HPDE6-E6E7 (cell line): ENCODE data around the gene TYSND1.
"Not testable (repeated sequence)": the region's sequence is repeated elsewhere in the genome, so short reads cannot be mapped to it uniquely, and the experiment has no call there.

Experiments
- DNase-seq: peaks from one replicate; pipeline ENCODE4 v3.0.0; 2011; ENCODE audit warnings: missing footprints; ENCODE audit errors: extremely low spot score

Gene TYSND1

DNA sequence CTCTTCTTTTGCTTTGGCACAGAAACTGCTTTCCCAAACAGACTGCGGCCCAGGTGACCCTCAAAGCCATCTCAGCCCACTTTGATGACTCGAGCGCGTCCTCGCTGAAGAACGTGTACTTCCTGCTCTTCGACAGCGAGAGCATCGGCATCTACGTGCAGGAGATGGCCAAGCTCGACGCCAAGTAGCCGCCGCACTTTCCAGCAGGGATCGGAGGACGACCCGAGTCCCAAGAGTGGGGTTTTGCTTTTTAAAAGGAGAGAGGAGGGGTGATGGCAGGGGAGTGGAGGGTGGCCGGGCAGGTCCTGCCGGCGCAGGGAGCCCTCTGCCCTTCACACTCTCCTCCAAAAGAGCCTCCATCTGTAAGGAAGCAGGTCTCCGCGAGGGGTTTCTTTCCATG, 35.0 kb downstream of the TYSND1 start:
- no peak for DNase-seq

DNA sequence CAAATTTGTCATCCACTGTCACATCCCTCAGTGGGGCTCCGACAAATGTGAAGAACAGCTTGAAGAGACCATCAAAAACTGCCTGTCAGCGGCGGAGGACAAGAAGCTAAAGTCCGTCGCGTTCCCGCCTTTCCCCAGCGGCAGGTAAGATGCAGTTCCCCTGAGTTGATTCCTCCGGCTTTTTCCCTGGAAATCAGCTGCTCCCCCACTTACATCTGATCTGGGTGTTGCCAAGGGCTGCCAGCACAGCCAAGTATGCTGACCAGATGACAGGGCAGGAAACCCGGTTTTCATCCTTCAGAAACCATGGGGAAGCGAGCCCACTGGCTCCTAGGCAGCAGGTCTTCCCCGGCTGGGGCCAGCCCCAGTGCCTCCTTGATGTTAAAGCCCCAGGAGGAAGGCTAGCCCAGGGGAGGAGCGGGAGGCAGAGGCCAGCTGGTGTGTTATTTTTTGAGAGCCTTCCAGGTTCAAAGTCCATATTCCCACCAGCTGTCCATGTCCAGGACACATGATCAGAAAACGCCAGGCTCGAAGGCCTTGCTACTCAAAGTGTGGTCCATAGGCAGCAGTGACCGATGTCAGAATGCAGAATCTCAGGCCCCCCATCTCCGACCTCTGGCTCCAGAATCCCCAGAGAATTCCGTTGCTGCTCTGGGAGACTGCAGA, 37.3 kb downstream of the TYSND1 start:
- no peak for DNase-seq

DNA sequence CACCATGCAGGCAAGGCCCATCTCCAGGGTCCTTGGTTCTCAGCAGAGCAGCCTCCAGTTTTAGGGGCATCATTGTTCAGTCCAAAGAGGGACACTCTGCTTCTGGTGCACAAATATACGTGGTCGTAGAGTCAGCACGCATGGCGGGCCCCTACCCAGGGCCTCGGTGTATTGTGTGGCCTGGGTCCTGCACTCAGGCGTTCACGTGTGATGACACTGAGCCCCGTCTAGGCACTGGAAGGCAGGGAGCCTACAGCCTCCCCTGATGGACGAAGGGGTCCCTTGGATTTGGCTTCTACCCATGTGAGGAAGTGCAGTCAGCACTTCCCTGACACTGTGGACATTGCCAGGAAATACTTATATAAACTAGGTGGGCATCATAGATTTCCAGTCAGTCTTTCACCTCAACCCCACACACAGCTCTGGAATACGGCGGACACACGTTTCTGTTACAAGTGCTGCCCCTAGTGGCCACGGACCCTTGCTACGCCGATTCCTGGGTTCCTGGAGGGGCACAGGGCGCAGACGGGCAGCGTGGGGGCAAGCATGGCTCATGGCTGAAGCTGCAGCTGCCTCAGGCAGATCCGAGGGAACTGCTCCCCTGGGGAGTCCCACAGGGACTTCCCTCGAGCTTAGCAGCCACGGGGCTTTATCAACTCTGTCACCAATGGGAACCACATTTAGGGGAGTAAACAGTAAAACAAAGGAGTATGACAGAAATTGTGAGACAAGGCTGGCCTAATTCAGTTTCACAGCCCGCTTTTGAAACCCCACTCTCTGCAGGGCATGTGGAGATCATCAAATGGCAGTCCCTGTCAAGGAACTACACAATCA, 39.3 kb downstream of the TYSND1 start:
- no peak for DNase-seq

DNA sequence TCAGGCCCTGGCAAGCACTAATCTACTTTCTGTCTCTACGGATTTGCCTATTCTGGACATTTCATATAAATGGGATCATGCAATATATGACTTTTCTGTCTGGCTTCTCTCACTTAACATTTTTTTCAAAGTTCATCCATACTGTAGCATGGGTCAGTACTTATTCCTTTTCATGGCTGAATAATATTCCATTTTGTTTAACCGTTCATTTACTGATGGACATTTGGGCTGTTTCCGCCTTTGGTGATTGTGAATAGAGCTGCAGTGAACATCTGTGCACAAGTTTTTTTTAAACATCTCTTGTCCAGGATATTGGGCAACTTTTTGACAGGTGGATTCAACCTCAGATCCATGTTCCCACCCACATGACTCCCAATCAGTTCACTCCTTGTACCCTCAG, 44.8 kb downstream of the TYSND1 start:
- no peak for DNase-seq

DNA sequence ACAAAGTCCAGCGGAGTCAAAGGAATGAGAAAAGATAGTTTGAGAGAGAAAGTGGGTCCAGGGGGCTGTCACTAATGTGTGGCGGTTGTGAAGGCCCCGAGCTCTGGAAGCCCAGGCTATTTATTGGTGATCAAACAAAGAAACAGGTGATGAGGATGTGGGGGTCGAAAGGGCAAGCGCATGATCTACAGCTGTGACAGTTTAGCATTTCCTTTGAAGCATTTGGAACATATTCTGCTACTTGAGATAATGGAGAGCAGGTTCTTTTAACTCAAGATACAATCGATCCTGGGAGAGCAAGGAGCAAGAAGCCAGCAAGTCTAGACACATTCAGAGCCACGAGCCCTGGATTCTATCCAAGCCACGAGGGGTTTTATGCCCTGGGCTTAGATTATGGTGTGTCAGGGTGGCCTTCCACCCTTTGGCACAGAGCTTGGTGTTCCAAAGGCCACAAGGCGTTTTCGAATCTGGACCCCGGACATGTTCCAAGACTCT, 45.4 kb downstream of the TYSND1 start:
- not testable (repeated sequence) for DNase-seq

DNA sequence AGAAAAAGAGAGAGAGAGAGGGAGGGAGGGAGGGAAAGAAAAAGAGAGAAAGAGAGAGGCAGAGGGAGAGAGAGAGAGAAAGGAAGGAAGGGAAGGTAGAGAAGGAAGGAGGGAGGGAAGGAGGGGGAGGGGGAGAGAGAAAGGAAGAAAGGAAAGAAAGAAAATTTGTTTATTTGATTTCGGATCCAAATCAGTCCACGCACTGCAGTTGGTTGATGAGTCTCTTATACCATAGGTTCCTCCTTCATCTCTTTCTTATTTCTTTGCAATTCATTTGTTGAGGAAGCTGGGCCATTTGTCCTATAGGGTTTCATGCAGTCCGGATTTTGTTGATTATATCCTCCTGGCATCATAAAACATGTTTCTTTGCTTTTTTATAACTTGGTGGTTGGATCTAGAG, 48.2 kb downstream of the TYSND1 start:
- DNase-seq = no peak

DNA sequence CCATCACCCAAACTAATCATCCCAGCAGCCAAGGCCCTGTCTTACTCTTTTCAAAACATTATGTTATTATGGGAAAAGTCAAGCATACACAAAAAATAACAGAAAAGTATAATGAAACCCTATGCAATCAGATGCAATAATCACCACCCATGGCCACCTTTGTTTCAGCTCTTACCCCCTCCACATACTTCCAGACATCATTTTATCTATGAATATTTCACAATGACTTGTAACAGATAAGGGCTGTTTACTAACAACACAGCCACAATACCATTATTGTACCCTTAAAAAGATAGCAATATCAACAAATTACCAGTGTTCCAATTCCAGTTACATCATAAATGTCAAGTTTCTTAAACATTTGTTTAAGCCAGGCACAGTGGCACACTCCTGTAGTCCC, 49.0 kb downstream of the TYSND1 start:
- DNase-seq = no peak

DNA sequence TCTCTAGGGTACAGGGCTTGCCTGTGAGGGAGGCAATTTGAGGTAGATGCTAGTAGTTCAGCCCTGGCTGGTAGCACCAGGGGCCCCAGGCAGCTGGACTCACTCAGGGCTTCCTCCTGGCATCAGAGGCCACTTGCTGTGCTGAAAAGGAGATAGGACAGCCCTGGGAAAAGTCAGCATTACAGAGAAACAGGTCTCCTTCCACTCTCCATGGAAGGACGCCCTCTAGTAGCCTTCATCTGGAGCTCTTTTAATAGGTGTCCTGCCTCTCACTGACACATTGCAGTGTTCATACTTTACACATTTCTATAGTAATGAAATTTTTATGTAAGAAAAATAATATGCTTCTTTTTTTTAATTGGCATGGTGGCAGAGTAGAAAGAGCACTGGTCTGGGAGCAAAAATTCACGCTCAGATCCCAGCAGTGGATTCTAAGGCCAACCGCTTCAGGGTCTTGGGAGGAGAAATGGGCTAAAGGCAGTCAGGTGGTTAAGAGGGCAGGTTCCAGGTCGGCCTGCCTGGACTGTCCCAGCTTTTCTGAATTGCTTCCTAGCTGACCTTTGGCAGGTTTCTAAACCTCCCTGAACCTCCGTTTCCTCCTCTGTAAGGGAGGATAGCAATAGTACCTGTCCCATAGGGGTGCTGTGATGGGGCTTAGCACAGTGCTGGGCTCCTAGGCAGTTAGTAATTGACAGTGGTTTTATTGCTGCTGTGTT, 49.6 kb downstream of the TYSND1 start:
- no peak for DNase-seq

DNA sequence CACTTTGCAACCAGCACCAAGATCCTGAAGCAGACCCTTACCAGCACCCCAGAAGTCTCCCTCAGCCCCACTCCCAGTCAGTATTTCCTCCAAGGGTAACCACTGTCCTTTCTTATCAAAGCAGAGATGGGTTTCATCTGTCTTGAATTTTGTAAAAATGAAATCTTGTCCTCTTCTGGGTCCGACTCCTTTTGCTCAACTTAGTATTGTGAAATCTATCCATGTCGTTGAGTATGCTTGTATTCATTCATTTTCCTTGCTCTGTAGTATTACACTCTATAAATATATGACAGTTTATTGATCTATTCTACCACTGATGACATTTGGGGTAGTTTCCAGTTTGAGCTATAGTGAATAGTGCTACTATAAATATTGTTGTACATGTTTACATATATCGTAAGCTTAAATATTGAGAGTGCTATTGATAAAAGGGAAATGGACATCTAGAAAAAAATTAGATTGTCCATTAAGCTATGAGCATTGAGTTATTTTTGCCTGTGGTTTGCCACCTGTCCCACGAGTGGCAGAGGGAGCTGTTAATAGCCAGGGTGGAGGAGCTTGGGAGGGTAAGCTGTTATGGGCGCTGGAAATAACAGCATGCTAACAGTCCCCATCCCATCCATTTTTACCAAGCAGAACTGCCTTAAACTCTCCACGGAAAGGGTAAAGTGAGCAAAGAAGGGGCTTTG, 50.3 kb downstream of the TYSND1 start:
- no peak for DNase-seq

DNA sequence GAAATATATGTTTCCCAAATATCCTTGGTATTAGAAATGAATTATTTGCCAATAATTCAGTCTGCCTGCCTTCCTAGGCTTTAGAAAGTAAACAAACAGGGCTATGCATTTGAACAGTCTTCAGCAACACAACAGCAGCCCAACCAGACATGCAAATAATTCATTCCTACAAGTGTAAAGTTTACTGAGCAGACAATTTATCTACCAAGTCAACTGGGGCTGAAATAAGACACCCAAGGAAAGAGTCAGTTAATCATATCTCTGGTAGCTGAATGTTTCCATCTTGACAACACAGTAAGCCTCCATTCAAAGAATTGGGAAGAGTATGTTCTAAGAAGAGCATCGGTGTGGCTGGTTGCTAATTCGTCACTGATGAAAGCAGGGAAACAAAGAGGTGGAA, 52.2 kb downstream of the TYSND1 start:
- no peak for DNase-seq

DNA sequence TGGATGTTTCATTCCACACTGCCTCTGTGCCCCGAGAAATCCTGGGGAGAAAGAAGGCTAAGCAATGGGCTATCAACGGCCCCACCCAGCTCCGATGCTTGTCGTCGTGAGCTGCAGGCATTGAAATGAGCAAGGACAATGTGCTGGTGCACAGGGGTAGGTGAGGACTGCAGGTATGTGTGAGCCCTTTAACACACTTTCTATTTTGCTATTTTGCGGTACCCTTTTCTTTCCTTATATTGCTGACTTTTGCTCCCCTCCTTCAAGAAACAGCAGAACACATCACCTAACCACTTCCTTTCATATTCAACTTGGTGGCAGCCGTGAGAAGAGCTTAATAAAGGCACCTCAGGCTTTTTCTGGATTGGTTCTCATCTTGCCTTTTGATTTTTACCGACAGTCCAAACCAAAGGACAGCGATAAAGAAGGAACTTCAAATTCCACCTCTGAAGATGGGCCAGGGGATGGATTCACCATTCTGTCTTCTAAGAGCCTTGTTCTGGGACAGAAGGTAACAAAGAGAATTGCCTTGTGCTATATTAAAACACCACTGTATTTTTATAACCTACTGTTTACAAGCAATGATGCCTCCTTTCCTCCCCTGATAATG, 53.1 kb downstream of the TYSND1 start:
- DNase-seq = no peak

DNA sequence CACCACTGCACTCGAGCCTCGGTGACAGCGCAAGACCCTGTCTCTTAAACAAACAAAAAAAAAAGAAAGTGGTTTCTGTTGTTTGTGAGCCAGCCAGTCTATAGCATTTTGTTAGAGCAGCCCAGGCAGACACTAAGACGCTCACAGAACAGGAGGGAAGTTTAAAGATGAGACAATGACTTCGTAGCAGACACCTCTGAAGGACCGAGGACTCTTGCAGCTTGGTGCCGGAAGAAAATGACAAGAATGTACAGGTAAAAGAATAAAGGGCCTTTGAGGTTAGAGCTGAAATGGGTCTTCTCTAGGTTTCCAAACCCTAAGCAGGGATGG, 54.1 kb downstream of the TYSND1 start:
- no peak for DNase-seq

DNA sequence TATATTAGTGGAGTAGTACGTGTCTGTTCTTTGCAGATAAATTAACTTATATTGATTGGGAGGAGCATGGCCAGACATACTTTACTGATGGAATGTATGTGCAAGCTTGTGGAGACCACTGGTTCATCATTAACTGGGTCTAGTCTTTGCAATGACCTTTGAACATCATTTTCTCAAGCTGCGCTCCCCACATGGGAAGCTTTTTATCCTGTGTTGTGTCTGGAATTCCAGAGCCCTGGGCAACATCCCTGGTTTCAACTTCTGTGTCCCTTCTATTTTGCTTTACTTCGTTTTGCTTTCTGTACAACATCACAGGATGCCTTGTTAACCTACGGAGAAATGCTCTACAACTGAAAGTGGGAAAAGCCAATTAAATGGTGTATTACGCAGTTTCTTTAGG, 55.5 kb downstream of the TYSND1 start:
- DNase-seq = no peak

DNA sequence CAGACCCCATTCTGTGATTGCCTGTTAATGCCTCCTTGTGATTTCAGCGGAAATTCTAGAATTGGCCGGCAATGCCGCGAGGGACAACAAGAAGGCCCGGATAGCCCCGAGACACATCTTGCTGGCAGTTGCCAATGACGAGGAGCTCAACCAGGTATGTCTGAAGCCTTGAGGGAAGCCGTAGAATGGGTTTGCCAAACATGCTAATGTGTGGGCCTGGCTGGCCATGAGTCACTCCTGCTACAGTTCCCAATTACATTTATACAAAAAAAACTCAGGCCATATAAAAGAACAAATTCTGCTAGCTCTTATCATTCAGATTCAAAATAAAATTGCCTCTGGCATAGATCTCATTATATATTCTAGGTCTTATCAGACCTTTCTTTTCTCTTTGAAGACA, 56.5 kb downstream of the TYSND1 start:
- no peak for DNase-seq

DNA sequence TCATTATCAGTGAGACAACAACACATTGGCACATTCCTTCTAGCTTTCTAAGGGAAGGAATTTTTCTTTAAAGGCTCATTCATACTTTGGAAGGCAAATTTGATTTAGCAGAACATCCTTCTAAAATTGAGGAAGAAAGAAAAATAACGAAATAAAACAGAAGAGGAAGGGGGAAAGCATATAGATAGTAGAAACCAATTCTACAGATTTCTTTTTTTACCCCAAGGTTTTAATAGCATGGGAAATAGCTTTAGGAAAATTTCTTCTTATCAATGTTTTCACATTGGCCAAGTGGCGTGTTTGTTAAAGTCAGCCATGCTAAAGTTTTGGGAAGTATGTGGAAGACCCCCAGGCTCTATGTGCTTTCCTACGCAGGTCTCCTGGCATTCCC, 58.2 kb downstream of the TYSND1 start:
- DNase-seq = no peak
